ENCODE data around the gene RAI1.

- TF ChIP-seq ZZZ3 (IDR thresholded peaks at IDR 0.05; ENCODE audit: control insufficient read depth, insufficient read length, low read depth) (no peak), POU2F2 (IDR thresholded peaks at IDR 0.05; ENCODE audit: borderline replicate concordance, low read depth, low read length) (no peak), CREB1 (IDR thresholded peaks at IDR 0.05; ENCODE audit: low read depth) (no peak), RAD21 (IDR thresholded peaks at IDR 0.05; ENCODE audit: insufficient read depth, low read depth, low read length) (no peak)
- TF ChIP-seq, protein P1, sequence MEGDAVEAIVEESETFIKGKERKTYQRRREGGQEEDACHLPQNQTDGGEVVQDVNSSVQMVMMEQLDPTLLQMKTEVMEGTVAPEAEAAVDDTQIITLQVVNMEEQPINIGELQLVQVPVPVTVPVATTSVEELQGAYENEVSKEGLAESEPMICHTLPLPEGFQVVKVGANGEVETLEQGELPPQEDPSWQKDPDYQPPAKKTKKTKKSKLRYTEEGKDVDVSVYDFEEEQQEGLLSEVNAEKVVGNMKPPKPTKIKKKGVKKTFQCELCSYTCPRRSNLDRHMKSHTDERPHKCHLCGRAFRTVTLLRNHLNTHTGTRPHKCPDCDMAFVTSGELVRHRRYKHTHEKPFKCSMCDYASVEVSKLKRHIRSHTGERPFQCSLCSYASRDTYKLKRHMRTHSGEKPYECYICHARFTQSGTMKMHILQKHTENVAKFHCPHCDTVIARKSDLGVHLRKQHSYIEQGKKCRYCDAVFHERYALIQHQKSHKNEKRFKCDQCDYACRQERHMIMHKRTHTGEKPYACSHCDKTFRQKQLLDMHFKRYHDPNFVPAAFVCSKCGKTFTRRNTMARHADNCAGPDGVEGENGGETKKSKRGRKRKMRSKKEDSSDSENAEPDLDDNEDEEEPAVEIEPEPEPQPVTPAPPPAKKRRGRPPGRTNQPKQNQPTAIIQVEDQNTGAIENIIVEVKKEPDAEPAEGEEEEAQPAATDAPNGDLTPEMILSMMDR (IDR thresholded peaks at IDR 0.05 in 2 of 3, conservative IDR thresholded peaks at IDR 0.05 in 1 of 3; ENCODE audit: control insufficient read depth in 2 of 3, extremely low read depth in 1 of 3, insufficient read depth in 1 of 3, low read depth in 3 of 3, low read length in 3 of 3): no peak
- TF ChIP-seq, protein P2, sequence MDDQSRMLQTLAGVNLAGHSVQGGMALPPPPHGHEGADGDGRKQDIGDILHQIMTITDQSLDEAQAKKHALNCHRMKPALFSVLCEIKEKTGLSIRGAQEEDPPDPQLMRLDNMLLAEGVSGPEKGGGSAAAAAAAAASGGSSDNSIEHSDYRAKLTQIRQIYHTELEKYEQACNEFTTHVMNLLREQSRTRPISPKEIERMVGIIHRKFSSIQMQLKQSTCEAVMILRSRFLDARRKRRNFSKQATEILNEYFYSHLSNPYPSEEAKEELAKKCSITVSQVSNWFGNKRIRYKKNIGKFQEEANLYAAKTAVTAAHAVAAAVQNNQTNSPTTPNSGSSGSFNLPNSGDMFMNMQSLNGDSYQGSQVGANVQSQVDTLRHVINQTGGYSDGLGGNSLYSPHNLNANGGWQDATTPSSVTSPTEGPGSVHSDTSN (IDR thresholded peaks at IDR 0.05; ENCODE audit: insufficient replicate concordance, low read depth, low read length): no peak
Observed at GRCh38 chr17:17647524-17648178, 33.6 kb upstream of the RAI1 start.
